Gastrocnemius medialis (tissue), 4 donors: Measurements from ENCODE around the gene GCK. TPM values are rescaled to one million over a fixed set of nuclear protein-coding genes. Genes with fewer than 3 reads are reported as not detected.

Experiments used
- ATAC-seq, 2 donors: fragments of 150-250 bp; one replicate each; pipeline ENCODE4 v1.9.1; 2016
- DNase-seq, 2 donors: peaks; one replicate each; pipeline ENCODE4 v3.0.0-alpha.2; 2019
- H3K27ac ChIP-seq, 4 donors: fragments of 200-600 bp; sonication (generic); 1 replicate in 1 of 4; 2 replicates in 3 of 4; pipeline ENCODE4 v1.5.1; 2016 to 2018; ENCODE audit warnings: mild to moderate bottlenecking in 2 of 4, moderate library complexity in 1 of 4
- H3K27me3 ChIP-seq, 3 donors: fragments of 200-600 bp; sonication (generic) in 2 of 3; 1 replicate in 1 of 3; 2 replicates in 2 of 3; pipeline versions ENCODE4 v1.5.1 to v1.6.0; 2016 to 2019; ENCODE audit warnings: mild to moderate bottlenecking in 1 of 3, moderate library complexity in 1 of 3
- H3K36me3 ChIP-seq, 2 donors: fragments of 200-600 bp; sonication (generic) in 1 of 2; one replicate each; pipeline ENCODE4 v1.5.1; 2017 to 2018
- H3K4me1 ChIP-seq, 2 donors: fragments of 200-600 bp; sonication (generic) in 1 of 2; one replicate each; pipeline ENCODE4 v1.5.1; 2016 to 2017; ENCODE audit warnings: mild to moderate bottlenecking in 2 of 2
- H3K4me3 ChIP-seq, 4 donors: fragments of 200-600 bp; sonication (generic) in 3 of 4; 1 replicate in 1 of 4; 2 replicates in 3 of 4; pipeline ENCODE4 v1.5.1; 2016 to 2019; ENCODE audit warnings: mild to moderate bottlenecking in 2 of 4
- H3K9me3 ChIP-seq, 3 donors: fragments of 200-600 bp; sonication (generic) in 2 of 3; 1 replicate in 1 of 3; 2 replicates in 2 of 3; pipeline ENCODE4 v1.5.1; 2016 to 2019
- CTCF ChIP-seq, 5 experiments: fragments of 450-650 bp in 3 of 5; fragments of 200-600 bp in 2 of 5; sonication (generic) in 2 of 5; IDR thresholded peaks in 4 of 5; conservative IDR thresholded peaks in 1 of 5; 1 replicate in 4 of 5; 2 replicates in 1 of 5; pipeline ENCODE4 v1.5.1; 2016 to 2019; ENCODE audit warnings: antibody characterized with exemption in 5 of 5, mild to moderate bottlenecking in 3 of 5, moderate library complexity in 3 of 5
- POLR2A ChIP-seq, 2 donors: fragments of 450-650 bp; IDR thresholded peaks; one replicate each; pipeline ENCODE4 v1.6.1; 2017; ENCODE audit warnings: antibody characterized with exemption in 2 of 2, mild to moderate bottlenecking in 2 of 2, moderate library complexity in 2 of 2
- in situ Hi-C, 4 donors: fragments of 200-750 bp; cut with MboI; loops; one replicate each; pipeline versions ENCODE4 v1.15.0 to v1.8.0; 2017; ENCODE audit warnings: low sequenced_read_pairs in 4 of 4
- intact Hi-C: fragments of 100-400 bp; cut with DNase I; formaldehyde crosslinking; loops from one replicate; pipeline ENCODE4 v1.15.1; 2023; ENCODE audit warnings: low total_unique reads
- total RNA-seq, 4 donors: library from RNA; depleted of rRNA; stranded (reverse); fragments of >200 nt; gene quantifications; one replicate each; pipeline versions ENCODE4 v1.1.0 to v1.2.3, GENCODE V29; 2016

Gene GCK
- total RNA-seq, 4 donors from 2014 or later = 0.33 TPM; not detected in 3

- peaks cover 0 to 8% of the 10 kb centered on the region in 2 donors for H3K4me1 ChIP-seq
- H3K4me3 ChIP-seq = peak overlapping the region in 1 of 4 donors; percentile 50
- peaks cover 8 to 10% (median 9%) of the 10 kb centered on the region in 3 donors for H3K27me3 ChIP-seq
- peak overlapping the region; percentile 63 to 73 (median 65) for H3K27ac ChIP-seq
- intact Hi-C loops = no loop called here
- DNase-seq (no peak), ATAC-seq (no peak)
- no peaks in the 10 kb centered on the region for H3K9me3 ChIP-seq
- no peaks in the 10 kb centered on the region for H3K36me3 ChIP-seq
- in situ Hi-C loops = no loop called here
- TF ChIP-seq POLR2A (IDR thresholded peaks at IDR 0.05) = no peak
- no peak for TF ChIP-seq CTCF (IDR thresholded peaks at IDR 0.05 in 4 of 5, conservative IDR thresholded peaks at IDR 0.05 in 1 of 5)
Observed at GRCh38 chr7:44105832-44106231, 83.4 kb downstream of the GCK start.

GRCh38 chr7:44104860-44105771 is 84.1 kb downstream of the GCK start:
- Histone ChIP-seq H3K4me3 (peak overlapping the region; percentile 48 to 55 (median 50)), H3K4me1 (peaks cover 0 to 8% of the 10 kb centered on the region in 2 donors), H3K27ac (peak overlapping the region; percentile 63 to 73 (median 65)), H3K9me3 (no peaks in the 10 kb centered on the region), H3K27me3 (peaks cover 8 to 10% (median 9%) of the 10 kb centered on the region in 3 donors), H3K36me3 (no peaks in the 10 kb centered on the region)
- DNase-seq = no peak
- TF ChIP-seq CTCF (IDR thresholded peaks at IDR 0.05 in 4 of 5, conservative IDR thresholded peaks at IDR 0.05 in 1 of 5) (no peak), POLR2A (IDR thresholded peaks at IDR 0.05) (no peak)
- intact Hi-C loops (no loop called here), in situ Hi-C loops (no loop called here)
- peak; percentile 44 to 62 for ATAC-seq

GRCh38 chr7:44103923-44104859 is 85.0 kb downstream of the GCK start, which contains the start of gene AEBP1:
AEBP1 (plus strand) TSS chr7:44104345; CDS start chr7:44104666, 321 bp downstream.
- DNase-seq (no peak), ATAC-seq (peak in 1 of 2 donors; percentile 13)
- TF ChIP-seq CTCF (IDR thresholded peaks at IDR 0.05 in 4 of 5, conservative IDR thresholded peaks at IDR 0.05 in 1 of 5) (no peak), POLR2A (IDR thresholded peaks at IDR 0.05) (no peak)
- peak within 1 kb of the TSS; percentile 63 to 73 (median 65) for H3K27ac ChIP-seq
- H3K9me3 ChIP-seq = no peaks in the 10 kb centered on the region
- no peaks in the 10 kb centered on the region for H3K36me3 ChIP-seq
- H3K4me3 ChIP-seq = peak within 1 kb of the TSS; percentile 48 to 55 (median 50)
- intact Hi-C loops (no loop called here), in situ Hi-C loops (no loop called here)
- peaks cover 8 to 10% (median 9%) of the 10 kb centered on the region in 3 donors for H3K27me3 ChIP-seq
- H3K4me1 ChIP-seq = peaks cover 0 to 8% of the 10 kb centered on the region in 2 donors

GRCh38 chr7:44103566-44103922 is 85.7 kb downstream of the GCK start:
- Histone ChIP-seq H3K4me3 (peak overlapping the region in 1 of 4 donors; percentile 50), H3K9me3 (no peaks in the 10 kb centered on the region), H3K4me1 (peaks cover 0 to 8% of the 10 kb centered on the region in 2 donors), H3K27me3 (peaks cover 8 to 10% (median 9%) of the 10 kb centered on the region in 3 donors), H3K36me3 (no peaks in the 10 kb centered on the region), H3K27ac (peak overlapping the region in 3 of 4 donors; percentile 0 to 43 (median 20))
- DNase-seq (no peak), ATAC-seq (no peak)
- intact Hi-C loops = no loop called here
- TF ChIP-seq POLR2A (IDR thresholded peaks at IDR 0.05) = no peak
- no peak for TF ChIP-seq CTCF (IDR thresholded peaks at IDR 0.05 in 4 of 5, conservative IDR thresholded peaks at IDR 0.05 in 1 of 5)
- in situ Hi-C loops = no loop called here
